Cardiac fibroblast (primary cell): ENCODE measurements around the gene CHN1.

Experiments
- DNase-seq, 2 donors: peaks; one replicate each; pipeline versions ENCODE4 v3.0.0 to v3.0.0-alpha.2; 2010; ENCODE audit warnings: low read depth in 2 of 2
- H3K4me3 ChIP-seq, 2 donors: replicated peaks in 1 of 2; 1 replicate in 1 of 2; 2 replicates in 1 of 2; pipeline ENCODE4 v1.5.1; 2011; ENCODE audit warnings: low read depth in 2 of 2, low read length in 2 of 2, mild to moderate bottlenecking in 2 of 2, moderate library complexity in 1 of 2
- TF ChIP-seq, protein P1 (sequence below): IDR thresholded peaks from one replicate; pipeline ENCODE4 v1.5.1; 2011; ENCODE audit warnings: low read depth, mild to moderate bottlenecking, low read length, inconsistent platforms

Gene CHN1

GRCh38 chr2:175037941-175038340 lies 32.8 kb upstream of the CHN1 start:
- H3K4me3 ChIP-seq = no peak overlapping the region
- DNase-seq = no peak
- TF ChIP-seq, protein P1, sequence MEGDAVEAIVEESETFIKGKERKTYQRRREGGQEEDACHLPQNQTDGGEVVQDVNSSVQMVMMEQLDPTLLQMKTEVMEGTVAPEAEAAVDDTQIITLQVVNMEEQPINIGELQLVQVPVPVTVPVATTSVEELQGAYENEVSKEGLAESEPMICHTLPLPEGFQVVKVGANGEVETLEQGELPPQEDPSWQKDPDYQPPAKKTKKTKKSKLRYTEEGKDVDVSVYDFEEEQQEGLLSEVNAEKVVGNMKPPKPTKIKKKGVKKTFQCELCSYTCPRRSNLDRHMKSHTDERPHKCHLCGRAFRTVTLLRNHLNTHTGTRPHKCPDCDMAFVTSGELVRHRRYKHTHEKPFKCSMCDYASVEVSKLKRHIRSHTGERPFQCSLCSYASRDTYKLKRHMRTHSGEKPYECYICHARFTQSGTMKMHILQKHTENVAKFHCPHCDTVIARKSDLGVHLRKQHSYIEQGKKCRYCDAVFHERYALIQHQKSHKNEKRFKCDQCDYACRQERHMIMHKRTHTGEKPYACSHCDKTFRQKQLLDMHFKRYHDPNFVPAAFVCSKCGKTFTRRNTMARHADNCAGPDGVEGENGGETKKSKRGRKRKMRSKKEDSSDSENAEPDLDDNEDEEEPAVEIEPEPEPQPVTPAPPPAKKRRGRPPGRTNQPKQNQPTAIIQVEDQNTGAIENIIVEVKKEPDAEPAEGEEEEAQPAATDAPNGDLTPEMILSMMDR = no peak

DNA sequence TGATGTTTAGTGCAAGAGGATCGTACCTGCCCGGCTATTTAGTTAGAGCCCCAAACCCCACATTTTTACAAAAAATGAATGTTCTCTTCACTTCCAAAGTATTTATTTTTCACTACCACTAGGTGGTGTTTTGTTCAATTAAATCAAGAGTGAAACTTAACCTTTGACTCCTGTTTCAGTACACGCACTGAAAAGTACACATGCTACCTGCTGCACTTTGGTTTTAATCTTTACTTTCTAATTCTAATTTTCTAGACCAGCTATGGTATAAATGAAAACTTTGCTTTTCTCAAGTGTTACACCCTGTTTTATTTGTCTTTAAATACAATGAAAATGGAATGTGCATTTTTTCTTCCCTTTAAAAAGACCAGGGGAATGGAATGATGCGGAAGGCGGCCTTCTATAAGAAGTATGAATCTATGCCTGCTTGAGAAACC lies 31.4 kb upstream of the CHN1 start:
- DNase-seq = peak; percentile 41 to 52
- TF ChIP-seq, protein P1 = peak; percentile 41
- H3K4me3 ChIP-seq = no peak overlapping the region

- TF ChIP-seq, protein P1 = no peak
- DNase-seq = no peak
- H3K4me3 ChIP-seq = no peak overlapping the region
These were observed 30.6 kb upstream of the CHN1 start for GRCh38 chr2:175035806-175036205.

- H3K4me3 ChIP-seq = no peak overlapping the region
- TF ChIP-seq, protein P1 = no peak
- DNase-seq = no peak
These were observed 29.5 kb upstream of the CHN1 start for GRCh38 chr2:175034716-175035115.

- TF ChIP-seq, protein P1 = peak; percentile 49
- peak; percentile 56 to 62 for DNase-seq
- no peak overlapping the region for H3K4me3 ChIP-seq
These were observed 25.4 kb upstream of the CHN1 start for GRCh38 chr2:175030380-175031271.

DNA sequence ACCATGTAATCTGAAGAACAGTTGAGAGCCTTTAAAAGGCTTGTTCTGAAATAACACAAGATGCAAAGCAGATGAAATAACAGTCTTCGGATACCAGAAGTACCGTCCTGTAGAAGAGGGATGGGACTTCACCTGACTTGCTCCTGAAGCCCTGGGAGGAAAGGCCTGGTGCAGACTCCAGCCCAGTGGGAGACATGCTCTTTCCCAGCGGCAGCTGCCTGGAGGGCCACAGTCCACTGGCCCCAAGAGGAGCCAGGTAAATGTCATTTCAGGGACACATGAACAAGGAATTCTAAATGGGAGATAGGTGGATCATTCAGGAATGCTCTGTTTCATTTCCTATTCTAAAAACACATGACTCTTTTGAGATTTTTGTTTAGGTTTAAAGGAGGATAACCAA lies 22.6 kb upstream of the CHN1 start:
- TF ChIP-seq, protein P1 = no peak
- no peak for DNase-seq
- no peak overlapping the region for H3K4me3 ChIP-seq
